GM12873 (cell line): Measurements from ENCODE around the gene SYT1.

Experiments used
- TF ChIP-seq, protein P1 (sequence below): IDR thresholded peaks from 2 replicates; pipeline ENCODE4 v1.5.1; 2012; ENCODE audit warnings: low read depth, mild to moderate bottlenecking, moderate library complexity, low read length, control low read depth; ENCODE audit not compliant: insufficient read depth; ENCODE audit errors: missing control alignments

SYT1 gene

DNA sequence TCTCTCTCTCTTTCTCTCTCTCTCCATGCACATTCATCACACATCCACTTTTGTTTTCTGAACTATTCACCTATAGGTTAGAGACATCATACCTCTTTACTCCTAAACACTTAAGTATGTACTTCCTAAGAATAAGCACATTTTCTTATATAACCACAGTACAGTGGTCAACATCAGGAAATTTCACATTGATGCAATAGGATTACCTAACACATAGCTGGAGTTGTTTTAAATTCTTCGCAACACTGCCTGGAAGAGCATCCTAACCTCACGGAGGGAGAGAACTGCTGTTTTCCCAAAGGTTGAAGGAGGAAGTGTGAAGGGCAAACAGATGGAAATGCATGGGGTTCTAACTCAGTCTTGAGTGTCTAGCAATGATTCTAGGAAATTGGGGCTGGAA, 159.2 kb downstream of the SYT1 start:
- TF ChIP-seq, protein P1, sequence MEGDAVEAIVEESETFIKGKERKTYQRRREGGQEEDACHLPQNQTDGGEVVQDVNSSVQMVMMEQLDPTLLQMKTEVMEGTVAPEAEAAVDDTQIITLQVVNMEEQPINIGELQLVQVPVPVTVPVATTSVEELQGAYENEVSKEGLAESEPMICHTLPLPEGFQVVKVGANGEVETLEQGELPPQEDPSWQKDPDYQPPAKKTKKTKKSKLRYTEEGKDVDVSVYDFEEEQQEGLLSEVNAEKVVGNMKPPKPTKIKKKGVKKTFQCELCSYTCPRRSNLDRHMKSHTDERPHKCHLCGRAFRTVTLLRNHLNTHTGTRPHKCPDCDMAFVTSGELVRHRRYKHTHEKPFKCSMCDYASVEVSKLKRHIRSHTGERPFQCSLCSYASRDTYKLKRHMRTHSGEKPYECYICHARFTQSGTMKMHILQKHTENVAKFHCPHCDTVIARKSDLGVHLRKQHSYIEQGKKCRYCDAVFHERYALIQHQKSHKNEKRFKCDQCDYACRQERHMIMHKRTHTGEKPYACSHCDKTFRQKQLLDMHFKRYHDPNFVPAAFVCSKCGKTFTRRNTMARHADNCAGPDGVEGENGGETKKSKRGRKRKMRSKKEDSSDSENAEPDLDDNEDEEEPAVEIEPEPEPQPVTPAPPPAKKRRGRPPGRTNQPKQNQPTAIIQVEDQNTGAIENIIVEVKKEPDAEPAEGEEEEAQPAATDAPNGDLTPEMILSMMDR, result no peak

DNA sequence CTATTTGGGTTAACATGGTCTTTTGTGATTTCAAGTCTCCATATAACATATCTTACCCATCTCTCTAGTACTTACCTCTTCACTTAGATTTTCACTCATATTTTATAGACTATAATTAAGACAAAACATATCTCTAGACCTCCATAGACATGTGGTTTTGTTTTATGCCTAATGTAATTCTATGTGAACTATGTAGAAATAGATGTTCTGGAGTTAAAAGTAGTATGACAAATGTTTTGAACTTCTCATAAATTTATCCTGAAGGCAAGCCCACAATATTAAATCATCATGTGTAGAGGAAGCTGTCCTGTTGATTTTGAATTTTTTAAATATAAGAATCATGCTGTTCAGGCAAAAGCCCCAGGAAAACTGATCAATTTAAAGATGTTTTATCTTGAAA, 169.2 kb downstream of the SYT1 start:
- TF ChIP-seq, protein P1, result no peak

DNA sequence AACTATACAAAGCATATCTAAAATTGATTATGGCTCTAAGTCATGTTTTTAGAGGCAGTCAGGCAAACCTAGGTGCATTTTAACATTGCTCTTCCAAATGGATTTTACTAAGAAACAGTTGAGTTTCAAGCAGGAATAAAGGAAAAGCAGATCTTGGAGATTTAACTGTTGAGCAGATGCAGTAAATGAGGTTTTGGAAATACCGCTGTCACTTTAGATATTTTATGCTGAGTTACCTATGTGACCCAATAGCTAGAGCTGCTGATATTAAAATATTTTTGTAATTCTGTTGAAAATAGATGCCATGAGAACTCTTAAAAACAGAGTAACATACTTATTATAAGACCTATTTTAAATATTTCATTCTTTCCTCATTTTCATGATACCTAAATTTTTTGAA, 181.4 kb downstream of the SYT1 start:
- TF ChIP-seq, protein P1, result no peak

DNA sequence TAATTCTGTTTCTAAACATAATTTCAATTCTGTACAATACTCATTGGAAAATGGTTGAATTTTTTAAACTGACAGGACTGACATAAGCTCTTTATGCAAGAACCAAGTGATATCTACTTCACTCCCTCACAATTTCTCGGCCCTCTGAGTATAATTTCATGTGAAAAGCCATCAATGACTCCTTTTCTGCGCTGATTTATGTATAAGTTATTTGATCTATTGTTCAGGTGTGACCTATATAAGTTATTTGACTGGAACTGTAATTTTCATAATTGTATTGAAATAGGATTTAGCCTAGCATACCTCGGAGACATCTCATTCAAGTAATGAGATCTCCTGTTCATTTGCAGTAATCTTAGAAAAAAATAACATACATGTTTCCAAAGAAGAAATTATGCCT, 184.4 kb downstream of the SYT1 start:
- TF ChIP-seq, protein P1, result no peak

DNA sequence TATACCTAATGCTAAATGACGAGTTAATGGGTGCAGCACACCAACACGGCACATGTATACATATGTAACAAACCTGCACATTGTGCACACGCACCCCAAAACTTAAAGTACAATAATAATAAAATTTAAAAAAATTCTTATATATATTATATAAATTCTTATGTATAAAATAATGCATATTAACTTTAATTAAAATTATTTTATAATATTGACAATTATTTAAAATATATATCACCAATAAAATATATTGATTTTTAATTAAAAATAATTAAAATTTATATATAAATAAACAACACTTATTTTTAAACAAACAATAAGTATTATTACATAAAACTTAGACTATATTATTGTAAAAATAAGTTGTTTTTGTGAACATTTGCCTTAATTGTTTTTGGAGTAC, 188.8 kb downstream of the SYT1 start:
- TF ChIP-seq, protein P1, result no peak

DNA sequence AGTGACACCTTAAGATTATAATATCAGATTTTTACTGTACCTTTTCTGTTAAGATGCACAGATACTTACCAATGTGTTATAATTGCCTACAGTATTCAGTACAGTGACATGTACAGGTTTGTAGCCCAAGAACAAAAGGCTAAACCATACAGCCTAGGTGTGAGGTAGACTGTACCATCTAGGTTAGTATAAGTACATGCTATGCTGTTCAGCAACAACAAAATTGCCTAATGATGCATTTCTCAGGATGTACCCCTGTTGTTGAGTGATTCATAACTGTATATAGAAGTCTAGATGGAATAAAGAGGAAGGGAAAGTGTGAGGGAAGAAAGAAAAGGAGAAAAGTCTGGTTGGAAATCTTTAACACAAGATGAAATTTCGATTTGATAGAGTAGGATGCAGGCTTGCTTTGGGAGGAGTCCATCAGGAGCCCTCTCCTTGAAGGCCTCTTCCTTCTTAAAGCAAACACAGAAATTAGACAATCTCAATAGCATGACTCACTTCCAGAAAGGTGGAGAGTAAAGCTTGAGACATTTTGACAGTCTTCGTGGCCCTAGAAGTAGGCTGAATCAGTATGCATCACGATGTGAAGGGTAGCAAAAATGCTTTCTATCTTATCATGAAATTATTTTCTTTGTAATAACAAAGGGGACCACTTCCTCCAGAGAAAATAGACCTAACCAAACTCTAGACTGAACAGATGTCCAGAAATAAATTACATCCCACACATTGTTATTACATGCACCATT, 191.5 kb downstream of the SYT1 start:
- TF ChIP-seq, protein P1, result no peak

DNA sequence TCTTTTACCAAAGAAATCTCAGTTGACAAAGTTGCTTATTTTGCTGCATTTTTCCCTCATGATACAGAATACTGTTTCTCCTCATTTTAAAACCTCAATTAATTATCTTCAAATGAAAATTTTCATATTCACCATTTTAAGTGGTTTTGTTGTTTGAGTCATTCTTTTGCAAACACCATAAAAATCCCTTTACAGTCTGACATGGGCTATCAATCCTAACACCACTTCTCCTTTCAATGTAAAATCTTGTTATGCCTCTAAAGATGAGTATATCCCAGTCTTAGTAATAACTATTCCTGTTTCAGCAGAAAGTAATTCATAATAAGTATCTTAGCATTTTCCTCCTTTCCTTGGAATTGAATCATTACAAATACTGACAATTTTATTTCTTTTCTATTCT, 192.2 kb downstream of the SYT1 start:
- TF ChIP-seq, protein P1, result no peak
